Measurements from ENCODE around the gene DST.

Gene DST

DNA sequence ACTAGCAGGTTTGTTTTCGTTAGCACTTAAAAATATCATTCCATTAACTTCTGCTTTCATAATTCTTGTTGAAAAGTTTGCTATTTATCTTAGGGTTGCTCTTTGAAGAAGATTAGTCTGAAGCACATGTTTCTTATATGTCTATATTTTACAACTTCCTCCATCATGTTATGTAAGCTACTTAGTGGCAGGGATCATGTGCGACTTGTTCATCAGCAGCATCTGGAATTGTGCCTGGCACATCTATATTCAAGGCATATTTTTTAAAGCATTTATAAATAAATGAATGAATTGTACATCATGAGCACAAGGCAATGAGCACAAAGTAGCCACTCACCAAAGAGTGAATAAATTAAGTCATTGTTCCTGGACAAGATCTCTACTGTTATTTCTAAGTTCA, 208.1 kb downstream of the DST start:
- no peak for DNase-seq (ENCODE audit: low spot score)

DNA sequence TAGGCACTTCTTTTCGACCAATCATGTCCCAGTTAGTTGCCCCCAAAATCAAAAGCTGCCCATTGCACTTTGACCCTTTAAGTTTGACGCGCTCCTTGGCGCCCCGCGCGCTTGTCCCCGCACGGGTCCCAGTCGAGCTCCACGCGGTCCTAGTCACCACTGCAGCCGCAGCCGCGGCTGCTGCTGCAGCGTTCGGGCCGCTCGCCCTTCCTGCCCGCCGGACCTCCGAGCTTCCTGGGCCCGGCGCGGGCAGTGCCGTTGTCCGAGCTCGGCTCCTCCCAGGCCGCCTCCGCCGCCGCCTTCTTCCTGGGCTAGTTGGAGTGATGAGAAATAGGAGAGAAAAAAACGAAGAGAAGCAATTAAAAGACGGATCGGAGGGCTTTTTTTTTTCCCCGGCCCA, 209.6 kb downstream of the DST start:
- no peak for DNase-seq (ENCODE audit: low spot score)

DNA sequence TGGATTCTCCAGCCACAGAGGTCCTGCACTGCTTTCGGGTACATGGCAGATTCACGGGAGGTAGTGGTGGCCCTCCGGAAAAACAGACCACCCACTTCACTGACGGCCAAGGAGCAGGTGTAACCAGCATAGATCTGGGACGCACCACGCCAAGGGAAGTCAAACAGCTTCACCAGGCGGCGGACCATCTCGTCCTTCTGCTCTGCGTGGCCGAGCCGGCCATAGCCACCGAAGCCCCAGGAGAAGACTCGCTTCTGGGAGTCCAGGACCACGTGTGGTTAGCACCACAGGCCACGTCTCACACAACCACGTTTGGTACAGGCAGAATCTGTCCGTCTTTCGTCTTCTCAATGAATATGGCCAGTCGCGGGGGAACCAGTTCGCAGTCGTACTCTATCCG, 210.5 kb downstream of the DST start:
- DNase-seq (ENCODE audit: low spot score), result no peak

DNA sequence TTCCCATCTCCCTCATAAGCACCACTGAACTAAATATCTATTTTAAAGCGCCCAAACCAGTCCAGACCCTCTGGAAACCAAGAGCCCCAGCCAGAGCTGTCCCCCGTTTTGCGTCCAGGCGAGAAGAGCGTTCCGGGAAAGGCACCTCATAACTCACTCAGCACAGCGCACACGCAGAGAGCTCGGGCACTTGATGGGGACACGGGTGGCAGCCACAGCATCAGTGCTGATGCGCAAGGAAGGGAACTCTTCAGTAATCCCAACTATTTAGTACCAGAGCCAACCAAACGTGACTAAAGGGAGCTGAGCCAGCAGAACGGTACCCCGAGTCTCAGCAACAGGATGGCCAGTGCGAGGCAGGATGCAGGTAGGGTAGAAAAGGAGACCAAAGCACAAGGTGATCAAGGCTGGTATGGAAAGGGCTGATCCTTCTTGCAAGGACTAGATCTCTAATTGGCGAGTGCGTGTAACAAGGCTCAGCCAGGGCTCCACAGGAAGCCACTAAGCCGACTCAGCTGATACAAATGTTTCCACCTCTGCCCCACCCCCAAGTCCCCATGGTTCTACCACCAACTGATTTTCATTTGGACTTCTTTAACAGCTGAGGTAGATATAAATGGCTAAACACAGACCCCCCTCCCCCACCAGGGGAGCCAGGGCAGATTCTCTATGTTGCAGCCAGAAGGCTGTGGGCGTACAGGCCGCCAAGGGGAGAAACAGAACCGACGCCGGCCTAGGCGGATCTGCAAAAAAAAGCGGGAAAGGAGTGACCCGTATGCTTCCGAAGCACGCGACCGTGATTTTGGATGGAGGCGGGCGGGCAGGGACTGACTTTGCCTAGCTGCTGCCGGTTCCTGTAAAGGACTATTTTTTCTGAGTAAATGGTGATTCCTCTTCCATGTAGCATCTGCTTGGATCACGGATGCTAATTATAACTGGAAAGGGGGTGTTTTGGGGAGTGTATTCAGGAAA, 211.8 kb downstream of the DST start:
- no peak for DNase-seq (ENCODE audit: low spot score)

DNA sequence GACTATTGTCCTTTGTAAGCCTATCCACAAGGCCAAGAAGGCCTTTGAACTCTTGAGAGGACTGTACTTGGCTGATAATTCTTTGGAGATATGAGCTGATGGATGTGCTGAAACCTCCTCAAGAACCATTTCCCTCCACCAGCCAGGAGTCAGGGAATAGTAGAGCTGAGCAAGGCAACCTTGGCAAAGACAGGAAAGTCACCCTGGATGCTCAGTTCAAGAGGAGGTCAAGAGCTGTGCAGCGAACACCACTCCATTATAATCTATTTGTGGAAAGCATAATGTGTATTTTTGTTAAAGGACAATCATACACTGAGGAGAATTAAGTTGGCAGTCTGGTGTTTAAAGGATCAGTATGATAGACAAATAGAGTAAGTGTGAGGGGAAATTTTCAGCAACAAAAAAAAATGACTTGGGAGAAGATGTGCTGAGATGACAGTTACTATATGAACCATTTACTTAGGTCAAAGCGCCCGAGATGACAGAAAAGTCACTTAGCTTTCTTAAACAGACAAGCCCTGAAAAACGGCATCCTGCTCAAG, 218.1 kb downstream of the DST start:
- DNase-seq (ENCODE audit: low spot score), result no peak

DNA sequence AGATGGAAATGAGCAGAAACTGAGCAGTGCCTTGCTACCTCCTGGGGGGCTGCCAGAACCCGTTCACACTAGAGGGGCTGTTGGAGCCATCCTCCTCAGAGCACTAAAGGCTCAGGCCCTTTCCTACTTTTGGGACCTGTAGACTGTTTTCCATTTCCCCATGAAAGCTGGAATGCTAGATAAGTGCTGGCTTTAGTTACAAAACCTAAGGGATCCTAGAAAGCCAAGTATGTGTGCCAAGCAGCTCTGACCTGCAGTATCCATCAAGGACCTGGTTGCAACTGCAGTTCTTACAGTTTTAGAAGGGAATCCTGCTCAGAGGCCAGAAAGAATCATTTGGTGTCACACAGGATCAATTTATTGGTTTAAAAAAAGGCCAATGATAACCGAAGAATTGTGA, 218.6 kb downstream of the DST start:
- no peak for DNase-seq (ENCODE audit: low spot score)

DNA sequence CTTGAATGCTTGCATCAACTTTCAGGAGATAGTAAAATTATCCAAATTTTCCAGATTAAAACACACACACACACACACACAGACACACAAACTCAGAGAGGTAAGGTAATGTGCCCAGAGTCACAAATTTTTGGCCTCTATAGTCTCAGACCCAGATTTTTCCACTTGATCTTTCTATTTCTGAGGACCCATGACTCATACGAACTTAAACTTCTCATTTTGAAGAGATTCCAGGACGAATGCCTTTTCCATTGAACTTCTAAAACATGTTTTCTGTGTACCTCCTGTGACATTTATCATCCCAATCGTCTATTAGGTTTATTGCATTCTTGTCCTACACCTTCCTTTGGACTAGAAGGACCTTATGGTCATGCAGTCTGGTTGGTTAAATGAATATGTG, 222.4 kb downstream of the DST start:
- DNase-seq (ENCODE audit: low spot score), result no peak

DNA sequence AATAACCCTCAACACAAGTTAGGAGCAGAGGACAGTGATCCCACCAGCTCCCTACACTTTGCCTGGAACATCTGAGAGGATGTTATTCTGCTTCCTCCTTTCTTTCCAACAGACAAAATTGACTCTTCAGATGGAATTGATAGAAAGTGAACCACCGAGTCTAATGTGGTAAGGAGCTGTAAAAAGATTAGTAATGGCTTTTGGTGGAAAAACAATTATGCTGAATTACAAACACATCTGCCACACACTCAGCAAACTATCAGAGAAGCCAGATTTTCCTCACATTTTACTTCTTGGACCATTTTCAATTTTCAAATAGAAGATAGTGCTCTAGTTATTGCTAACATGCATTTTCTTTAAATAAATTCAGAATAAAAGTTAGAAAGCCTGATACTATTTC, 223.5 kb downstream of the DST start:
- no peak for DNase-seq (ENCODE audit: low spot score)

DNA sequence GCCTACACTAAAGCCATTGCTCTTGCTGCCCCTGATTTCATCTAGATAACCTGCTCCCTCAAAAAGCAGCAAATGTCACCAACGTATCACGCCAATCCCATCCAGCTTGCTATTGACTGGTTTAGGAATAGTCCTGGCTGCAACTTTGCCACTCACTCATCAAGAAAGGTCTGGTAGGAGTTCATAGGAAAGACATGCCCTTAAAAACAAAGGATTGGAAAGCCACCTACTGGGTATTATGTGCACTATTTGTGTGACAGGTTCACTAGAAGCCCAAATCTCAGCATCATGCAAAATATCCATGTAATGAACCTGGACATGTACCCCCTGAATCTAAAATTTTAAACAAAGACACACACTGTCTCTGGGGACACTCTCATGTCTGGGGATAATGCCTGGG, 224.9 kb downstream of the DST start:
- no peak for DNase-seq (ENCODE audit: low spot score)

DNA sequence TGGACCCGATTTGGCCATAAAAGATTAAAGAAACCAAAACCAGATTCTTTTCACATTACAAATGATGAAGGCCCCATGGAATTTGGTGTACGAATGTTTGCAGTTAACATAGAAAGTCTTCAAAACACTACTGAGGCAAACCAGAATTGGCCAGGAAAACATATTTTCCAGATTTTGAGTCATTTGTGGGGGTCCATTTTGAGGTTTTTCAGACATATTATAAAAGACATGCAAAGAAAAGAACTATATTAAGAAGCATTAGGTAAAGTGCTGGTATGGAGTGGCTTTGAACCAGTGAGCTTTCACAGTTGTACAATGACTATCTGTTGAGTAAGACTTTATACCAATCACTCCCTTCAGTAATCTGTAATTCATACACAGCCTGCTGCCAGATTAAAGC, 226.4 kb downstream of the DST start:
- no peak for DNase-seq (ENCODE audit: low spot score)

DNA sequence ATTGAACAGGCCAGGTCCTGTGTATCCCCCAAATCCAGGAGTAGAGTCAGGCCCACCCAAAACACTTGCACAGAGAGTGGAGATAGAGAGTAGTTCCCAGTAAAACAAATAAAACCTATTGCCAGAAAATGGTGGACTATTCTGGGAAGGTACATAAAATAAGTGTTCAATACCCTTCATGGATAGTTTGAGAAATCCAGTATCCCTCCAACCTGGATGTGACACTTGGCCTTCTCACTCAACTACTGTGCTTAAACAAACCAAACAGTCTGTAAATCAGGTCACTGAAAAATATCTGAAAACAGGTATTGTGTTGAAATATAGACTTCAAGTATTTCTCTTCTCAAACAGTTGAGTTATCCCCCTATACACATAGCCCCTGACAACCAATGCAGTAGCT, 233.7 kb downstream of the DST start:
- DNase-seq (ENCODE audit: low spot score), result no peak
